Measurements from ENCODE around the gene FBN3. TPM values are rescaled to one million over a fixed set of nuclear protein-coding genes. Genes with fewer than 3 reads are reported as not detected.

Gene FBN3
- total RNA-seq, 2 donors from 2014 or later = not detected

DNA sequence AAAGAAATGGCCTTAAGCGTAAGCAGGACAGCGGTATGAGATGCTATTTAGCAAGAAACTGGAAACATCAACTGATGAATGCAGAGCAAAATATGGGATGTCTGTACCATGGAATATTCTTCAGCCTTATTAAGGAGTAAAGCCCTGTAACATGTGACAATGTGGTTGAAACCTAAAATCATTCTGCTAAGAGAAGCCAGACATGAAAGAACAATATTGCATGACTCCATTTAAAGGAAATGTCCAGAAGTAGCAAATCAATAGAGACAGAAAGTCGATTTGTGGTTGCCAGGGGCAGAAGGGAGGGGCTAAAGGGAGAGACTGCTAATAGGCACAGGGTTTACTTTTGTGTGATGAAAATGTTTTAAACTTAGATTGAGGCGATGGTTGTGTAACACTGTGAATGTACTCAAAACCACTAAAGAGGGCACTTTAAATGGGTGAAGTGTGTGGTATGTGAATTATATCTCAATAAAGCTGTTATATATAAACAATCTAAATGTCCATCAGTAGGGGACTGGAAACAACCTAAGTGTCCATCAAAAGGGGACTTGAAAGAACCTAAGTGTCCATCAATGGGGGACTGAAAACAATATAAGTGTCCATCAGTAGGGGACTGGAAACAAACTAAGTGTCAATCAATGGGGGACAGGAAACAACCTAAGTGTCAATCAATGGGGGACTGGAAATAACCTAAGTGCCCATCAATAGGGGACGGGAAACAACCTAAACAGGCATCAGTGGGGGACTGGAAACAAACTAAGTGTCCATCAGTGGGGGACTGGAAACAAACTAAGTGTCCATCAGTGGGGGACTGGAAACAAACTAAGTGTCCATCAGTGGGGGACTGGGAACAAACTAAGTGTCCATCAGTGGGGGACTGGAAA lies 51.5 kb downstream of the FBN3 start:
- ATAC-seq (no peak), DNase-seq (no peak)
- intact Hi-C loops (cut with DNase I) = no loop called here

DNA sequence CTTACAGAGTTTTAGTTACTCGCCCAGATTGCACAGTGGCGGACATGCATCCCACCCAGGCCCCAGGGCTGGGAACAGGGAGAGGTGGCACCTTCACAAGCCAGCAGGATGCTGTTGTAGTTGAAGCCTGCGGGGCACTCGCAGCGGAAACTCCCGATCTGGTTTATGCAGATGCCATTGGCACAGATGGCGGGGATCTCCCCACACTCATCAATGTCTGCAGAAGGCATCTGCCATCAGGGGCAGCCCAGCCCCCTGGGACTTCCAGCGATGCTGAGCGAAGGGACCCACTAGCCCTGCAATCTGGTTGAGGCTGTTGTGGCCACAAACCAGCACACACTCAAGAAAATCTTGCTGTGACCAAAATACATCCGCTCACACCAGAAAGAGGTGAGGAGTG lies 52.2 kb downstream of the FBN3 start:
- intact Hi-C loops (cut with DNase I) = no loop called here
- no peak for ATAC-seq
- no peak for DNase-seq

DNA sequence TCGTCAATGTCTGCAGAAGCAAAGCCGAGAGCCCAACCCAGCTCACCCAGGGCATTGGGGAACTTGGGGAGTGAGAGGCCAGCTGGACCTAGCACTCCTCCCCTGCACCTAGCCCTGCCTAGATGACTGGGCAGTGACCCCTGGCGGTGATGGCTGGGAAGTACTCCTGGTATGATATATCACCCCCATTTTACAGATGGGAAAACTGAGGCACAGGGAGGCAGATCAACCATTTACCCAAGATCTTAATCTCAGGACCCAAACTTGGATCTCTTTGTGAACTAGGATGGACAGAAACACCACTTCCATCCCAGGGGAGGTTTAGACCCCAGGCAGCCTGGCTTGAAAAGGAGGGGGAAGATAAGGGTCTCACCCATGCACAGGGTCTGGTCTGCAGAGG lies 53.3 kb downstream of the FBN3 start:
- DNase-seq (no peak), ATAC-seq (no peak)
- intact Hi-C loops (cut with DNase I) = no loop called here

DNA sequence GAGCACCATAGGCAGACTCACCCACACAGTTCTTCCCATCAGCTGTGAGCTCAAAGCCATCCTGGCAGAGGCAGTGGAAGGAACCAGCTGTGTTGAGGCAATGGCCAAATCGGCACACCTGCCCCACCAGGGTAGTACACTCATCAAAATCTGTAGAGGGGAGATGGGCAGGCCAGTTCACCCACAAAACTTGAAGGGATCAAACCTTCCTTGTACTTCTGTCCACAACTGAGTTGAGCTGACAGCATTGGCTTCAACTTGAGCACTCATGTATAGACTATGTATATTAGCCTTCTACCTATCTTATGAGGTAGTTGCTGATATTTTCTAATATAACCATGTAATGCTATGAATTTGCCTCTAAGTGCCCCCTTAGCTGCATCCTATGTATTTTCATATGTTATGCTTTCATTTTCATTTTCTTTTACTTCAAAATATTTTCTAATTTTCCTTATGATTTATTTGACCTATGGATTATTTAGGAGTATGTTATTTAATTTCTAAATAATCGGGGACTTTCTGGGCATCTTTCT lies 54.0 kb downstream of the FBN3 start:
- DNase-seq = no peak
- intact Hi-C loops (cut with DNase I) = no loop called here
- no peak for ATAC-seq

DNA sequence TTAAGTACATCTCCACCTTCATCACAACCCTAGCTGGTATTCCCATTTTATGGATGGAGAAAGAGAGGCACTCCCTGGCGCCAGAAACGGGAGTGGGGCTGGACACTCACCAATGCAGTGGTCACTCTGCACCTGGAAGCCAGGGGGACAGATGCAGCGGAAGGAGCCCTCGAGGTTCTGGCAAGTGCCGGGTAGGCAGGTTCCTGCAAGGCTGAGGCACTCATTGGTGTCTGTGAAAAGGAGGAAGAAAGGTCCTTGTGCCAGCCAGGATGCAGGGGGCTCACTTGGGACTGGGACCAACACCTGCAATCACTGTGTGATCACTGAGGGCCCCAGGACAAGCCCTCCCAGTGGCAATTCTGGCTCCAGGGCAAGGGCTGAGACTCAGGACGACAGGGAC lies 55.1 kb downstream of the FBN3 start:
- intact Hi-C loops (cut with DNase I) = no loop called here
- DNase-seq = no peak
- ATAC-seq = no peak

DNA sequence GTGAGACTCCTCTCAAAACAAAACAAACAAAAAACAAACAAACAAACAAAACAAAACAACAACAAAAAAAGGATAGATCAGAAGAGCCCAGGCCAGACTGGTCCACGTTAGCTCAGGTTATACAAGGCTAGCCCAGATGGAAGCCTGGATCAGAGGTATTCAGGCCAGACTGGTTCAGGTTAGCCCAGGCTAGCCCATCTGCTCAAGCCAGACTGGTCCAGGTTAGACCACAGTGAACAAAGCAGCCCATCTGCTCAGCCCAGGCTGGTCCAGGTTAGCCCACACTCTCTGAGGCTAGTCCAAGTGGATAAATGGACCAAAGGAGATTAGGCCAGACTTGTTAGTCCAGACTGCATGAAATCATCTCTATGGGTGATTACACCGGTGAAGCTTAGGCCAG lies 55.7 kb downstream of the FBN3 start:
- ATAC-seq (no peak), DNase-seq (no peak)
- intact Hi-C loops (cut with DNase I) = no loop called here

DNA sequence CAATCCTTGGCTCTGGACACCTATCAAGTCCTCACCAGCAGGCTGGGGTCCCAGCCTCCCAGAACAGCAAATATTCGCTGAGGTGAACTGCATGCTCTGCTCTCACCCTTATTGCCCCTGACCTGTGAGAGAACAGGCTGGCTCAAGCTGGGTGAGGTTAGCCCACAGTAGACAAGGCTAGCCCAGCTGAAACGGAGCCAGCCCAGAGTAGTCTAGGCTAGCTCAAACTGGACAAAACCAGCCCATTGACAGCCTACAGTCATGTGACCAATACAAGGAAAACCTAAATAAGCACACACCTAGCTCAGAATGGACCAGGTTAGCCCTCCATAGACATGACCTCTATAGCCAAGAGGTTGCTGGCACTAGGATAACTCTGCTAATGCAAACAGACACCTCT lies 58.4 kb downstream of the FBN3 start:
- intact Hi-C loops (cut with DNase I) = no loop called here
- ATAC-seq = no peak
- no peak for DNase-seq

DNA sequence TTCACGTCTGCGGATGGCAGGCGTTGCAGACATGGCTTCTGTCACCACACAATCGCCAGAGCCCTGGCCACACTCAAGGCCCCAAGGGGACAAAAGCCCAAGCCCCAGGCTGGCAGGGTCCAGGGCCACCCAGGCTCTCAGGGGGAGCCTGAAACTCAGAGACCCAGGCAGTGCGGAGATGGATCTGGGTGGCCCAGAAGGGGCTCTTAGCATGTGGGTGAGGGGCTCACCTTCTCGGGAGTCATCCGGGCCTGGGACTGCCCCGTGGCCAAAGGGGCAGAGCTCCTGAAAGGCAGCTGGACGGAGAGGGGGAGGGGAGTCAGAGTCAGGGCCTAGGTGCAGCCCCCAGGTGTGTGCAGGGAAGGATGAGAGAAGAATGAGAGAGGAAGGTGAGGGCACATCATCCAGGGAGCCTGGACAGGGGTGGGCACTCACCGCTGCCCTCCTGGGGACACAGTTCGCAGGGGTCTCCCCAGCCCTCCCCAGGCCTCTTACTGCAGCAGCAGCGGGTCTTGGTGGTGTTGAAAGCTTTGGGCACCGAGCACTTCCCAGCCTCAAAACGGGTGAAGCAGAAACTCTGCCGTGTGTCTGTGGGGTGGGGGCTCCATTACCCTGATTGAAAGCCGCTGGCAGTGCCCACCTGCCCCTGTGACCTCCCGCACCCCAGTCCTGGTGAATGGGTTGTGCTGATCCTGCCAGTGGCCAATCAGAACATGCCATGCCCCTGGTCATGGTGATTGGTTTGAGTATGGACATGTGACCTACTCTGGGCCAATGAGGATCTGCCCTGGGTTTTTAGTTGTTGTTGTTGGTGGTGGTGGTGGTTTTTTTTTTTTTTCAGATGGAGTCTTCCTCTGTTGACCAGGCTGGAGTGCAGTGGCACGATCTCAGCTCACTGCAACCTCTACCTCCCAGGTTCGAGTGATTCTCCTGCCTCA lies 59.5 kb downstream of the FBN3 start:
- no peak for DNase-seq
- intact Hi-C loops (cut with DNase I) = no loop called here

DNA sequence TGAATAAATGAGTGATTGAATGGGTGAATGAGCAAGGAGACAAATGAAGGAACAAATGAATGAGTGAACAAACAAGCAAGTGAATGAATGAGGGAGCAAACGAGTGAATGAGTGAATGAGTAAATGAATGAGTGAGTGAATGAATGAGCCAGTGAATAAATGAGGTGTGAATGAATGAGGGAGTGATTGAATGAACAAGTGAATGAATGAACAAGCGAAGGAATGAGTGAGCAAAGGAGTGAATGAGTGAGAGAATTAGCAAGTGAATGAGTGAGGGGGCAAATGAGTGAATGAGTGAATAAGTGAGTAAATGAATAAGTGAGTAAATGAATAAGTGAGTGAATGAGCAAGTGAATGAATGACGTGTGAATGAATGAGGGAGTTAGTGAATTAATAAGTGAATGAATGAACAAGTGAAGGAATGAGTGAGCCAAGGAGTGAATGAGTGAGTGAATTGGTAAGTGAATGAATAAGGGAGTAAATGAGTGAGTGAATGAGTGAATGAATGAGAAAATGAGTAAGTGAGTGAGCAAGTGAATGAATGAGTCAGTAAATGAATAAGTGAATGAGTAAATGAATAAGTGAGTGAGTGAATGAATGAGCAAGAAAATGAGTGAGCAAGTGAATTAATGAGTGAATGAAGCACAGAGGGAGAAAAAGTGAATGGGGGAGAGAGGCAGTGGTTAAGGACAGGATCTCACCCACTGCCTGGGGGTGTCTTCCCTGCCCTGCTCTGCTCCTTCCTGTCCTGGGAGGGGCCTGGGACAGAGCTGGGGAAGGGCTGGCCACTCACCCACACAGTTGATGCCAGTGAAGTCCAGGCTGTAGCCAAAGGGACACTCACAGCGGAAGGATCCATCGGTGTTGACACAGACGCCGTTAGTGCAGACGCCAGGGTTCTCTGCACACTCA lies 60.4 kb downstream of the FBN3 start:
- ATAC-seq = no peak

More for the DNA sequence above, 59.5 kb downstream of the FBN3 start:
- ATAC-seq = no peak

DNA sequence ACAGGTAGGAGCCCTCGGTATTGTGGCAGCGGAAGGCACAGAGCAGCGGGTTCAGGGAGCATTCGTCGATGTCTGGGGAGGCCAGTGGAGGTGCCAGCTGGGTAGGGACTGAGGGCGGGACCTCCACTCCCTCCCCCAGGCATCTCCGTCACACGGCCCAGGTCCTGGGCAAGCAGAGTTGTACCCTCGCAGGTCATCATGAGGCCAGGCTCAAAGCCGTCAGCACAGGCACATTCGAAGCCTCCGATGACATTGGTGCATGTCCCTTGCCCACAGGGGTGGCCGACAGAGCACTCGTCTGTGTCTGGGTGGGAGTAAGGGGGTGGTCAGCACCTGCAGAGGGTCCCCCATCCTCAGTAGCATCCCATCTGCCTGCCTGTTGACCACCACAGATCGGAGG lies 61.5 kb downstream of the FBN3 start:
- ATAC-seq = no peak
- intact Hi-C loops (cut with DNase I) = no loop called here
- no peak for DNase-seq

More for the DNA sequence above, 60.4 kb downstream of the FBN3 start:
- DNase-seq = no peak
- intact Hi-C loops (cut with DNase I) = no loop called here

DNA sequence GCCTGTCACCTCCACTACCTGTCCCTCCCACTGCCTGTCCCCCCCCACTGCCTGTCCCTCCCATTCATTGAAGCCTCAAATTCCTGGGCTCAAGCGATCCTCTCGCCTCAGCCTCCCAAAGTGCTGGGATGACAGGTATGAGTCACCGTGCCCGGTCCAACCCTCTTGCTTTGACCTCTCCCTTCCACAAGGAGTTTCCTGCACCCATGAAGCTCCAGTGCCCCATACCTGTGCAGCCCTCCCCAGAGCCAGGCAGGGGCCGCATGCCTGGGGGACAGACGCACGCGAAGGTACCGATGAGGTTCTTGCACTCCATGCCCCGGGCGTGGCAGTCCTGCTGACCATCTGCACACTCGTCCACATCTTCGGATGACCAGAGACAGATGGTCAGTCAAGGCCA lies 62.5 kb downstream of the FBN3 start:
- intact Hi-C loops (cut with DNase I) = no loop called here
- ATAC-seq (no peak), DNase-seq (no peak)

DNA sequence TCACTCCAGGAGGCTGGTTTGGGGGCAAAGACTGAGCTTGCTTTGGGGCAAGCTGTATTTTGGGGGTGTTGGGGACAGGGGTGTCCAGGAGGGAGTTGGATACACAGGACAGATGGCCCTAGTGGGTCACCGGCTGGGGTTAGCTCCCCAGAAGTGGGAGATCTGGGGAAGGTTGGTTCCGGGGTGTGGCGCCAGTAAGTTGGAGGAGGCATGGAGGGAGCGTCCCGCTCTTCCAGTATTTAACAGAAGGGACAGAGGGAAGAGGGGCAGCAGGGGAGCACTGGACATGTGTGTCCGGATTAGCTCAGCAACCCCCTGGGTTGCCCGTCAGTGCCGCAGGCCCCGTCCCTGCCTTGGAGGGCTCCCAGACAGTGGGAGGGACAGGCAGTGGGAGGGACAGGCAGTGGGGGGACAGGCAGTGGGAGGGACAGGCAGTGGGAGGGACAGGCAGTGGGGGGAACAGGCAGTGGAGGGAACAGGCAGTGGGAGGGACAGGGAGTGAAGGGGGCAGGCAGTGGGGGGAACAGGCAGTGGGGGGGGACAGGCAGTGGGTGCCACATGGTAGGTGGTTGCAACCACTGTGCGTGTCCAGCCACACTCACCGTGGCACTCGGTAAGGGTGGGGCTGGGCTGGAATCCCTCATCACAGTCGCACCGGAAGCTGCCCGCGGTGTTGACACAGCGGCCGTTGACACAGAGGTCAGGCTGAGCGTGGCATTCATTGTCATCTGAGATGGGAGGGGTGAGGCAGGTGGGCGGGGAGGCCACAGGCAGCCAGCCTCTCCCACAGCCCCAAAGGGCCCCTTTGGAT lies 63.6 kb downstream of the FBN3 start:
- DNase-seq = no peak
- intact Hi-C loops (cut with DNase I) = no loop called here
- ATAC-seq = no peak

DNA sequence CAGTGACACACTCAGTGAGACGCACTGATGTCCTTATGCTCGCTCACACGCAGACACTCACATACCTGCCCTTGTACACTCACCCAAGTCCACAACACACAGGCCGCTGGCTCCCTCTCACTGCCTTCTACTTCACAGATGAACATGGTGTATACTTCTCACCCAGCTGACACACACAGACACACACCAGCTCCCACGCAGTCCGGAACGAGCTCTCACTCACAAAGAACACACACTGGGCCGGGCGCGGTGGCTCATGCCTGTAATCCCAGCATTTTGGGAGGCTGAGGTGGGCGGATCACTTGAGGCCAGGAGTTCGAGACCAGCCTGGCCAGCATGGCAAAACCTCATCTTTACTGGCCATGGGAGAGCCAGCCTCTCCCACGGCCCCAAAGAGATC lies 65.2 kb downstream of the FBN3 start:
- ATAC-seq (no peak), DNase-seq (no peak)
- intact Hi-C loops (cut with DNase I) = no loop called here

DNA sequence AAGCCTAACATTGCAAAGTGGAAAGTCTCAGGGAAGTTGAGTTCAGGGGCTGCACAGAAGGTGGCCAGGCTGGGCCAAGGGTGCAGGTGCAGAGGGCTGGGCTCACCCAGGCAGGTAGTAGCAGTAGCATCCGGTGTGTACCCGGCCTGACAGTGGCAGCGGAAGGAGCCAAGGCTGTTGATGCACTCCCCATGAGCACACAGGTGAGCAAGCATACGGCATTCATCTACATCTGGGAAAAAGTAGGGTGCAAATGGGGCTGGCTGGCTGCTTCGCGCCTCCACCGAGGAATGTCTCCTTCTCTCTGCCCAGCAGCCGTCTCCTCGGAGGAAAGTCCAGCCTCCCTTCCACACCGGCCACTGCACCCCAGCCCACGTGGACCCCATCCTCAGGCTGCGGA lies 66.3 kb downstream of the FBN3 start:
- DNase-seq (no peak), ATAC-seq (no peak)
- intact Hi-C loops (cut with DNase I) = no loop called here

DNA sequence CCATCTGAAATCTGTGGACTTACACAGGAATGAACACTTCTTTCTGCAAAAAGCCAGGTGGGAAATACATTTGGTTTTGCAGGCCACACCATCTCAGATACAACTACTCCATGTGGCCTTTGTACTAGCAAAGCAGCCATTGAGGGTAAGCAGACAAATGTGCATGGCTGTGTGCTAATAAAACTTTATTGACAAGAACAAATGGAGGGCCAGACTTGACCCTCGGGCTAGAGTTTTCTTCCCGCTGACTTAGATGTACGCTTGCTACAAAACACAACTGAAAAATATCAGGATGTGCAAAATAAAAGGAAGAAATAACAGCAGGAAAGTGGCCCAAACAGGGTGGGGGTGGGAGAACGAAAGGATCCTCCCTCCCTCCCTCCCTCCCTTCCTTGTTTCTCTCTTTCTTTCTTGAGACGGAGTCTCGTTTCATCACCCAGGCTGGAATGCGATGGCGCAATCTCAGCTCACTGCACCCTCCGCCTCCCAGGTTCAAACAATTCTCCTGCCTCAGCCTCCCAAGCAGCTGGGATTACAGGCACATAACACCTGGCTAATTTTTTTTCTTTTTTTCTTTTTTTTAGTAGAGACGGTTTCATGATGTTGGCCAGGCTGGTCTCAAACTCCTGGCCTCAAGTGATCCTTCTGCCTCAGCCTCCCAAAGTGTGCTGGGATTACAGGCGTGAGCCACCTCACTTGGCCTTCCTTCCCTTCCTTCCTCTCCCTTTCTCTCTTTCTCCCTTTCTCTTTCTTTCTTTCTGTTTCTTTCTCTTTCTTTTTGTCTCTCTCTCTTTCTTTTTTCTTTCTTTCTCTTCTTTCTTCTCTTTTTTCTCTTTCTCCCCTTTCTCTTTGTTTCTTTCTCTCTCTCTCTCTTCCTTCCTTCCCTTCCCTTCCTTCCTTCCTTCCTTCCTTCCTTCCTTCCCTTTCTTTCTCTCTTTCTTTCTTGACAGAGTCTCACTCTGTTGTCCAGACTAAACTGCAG lies 67.5 kb downstream of the FBN3 start:
- intact Hi-C loops (cut with DNase I) = no loop called here
- DNase-seq = no peak
- no peak for ATAC-seq

DNA sequence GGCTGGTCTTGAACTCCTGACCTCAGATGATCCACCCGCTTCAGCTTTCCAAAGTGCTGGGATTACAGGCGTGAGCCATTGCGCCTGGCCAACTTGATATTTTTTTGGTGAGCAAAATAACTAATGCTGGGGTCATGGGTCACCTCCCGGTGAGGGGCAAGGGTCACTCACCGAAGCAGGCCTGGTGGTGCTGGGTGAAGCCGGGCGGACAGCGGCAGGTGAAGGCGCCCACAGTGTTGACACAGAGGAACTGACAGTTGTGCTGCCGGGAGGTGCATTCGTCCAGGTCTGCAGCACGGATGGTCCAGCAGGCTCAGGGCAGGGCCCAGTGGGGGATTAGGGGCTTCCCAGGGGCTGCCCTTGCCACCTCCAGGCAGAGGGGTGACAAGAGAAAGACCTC lies 68.6 kb downstream of the FBN3 start:
- ATAC-seq = no peak
- intact Hi-C loops (cut with DNase I) = no loop called here
- DNase-seq = no peak

DNA sequence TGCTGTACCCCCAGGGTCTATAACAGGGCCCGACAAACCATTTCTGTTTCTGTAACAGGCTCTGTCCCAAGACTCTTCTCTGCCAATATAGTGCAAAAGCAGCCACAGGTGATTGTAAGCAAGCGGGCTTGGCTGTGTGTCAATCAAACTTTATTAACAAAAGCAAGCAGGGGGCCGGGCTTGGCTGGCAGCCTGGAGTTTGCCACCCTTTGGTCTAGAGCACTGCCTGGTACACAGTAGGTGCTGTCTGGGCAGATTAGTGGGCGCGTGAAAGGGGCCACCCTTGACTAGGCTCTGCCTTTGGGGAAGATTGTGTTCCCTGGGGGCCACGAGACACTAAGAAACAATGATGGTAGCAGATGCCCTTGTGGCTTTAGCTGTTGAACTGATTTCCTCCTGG lies 69.4 kb downstream of the FBN3 start:
- ATAC-seq (no peak), DNase-seq (no peak)
- intact Hi-C loops (cut with DNase I) = no loop called here

Data from left cardiac atrium (tissue), 4 donors.